ENCODE results near the gene ILDR1.
"Not testable (repeated sequence)": the region's sequence is repeated elsewhere in the genome, so short reads cannot be mapped to it uniquely, and the experiment has no call there.

The ILDR1 gene

DNA sequence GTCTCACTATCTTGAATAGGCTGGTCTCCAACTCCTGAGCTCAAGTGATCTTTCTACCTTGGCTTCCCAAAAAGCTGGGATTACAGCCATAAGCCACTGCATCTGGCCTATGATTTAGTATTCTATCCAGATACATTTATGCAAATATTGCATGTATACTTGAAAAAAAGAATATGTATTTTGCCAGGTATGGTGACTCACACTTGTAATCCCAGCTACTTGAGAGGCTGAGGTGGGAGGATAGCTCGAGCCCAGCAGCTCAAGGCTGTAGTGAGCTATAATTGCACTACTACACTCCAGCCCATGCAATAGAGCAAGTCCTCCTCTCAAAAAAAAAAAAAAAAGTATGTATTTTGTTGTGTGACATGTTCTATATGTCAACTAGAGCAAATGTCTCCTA lies 73.4 kb downstream of the ILDR1 start:
- DNase-seq (ENCODE audit: low read depth in 2 of 2), result no peak

- no peak for DNase-seq (ENCODE audit: low read depth in 2 of 2)
Observed at GRCh38 chr3:121943431-121943830, 78.6 kb downstream of the ILDR1 start.

DNA sequence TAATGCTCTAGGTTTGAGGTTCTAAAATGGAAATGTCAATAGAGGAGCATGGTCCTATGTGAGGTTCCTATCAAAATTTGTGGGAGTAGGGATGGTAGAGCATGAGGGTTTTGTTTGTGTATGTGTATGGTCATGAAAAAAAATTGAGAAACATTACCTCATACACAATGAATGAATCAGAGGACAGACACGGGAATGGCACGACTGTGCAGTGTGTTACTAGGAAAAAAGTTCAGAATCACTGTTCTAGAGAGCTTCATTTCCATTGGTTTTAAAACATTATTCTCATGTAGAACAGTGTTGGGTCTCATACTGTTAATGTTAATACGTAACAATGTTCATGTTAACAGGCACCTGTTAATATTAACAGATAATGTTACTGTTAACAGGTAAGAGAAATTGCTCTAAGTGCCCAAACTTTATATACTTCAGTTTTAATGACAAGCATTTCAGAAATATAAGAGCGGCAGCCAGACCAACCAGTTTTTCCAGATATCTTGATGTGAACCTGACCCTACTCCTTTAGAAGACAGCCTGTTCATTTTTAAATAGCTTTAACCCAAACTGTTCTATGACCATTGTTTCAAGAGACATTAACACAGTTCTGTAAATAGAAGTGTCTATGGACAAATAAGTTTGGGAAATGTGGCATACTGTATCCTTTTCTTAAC lies 79.8 kb downstream of the ILDR1 start:
- no peak for DNase-seq (ENCODE audit: low read depth in 2 of 2)

DNA sequence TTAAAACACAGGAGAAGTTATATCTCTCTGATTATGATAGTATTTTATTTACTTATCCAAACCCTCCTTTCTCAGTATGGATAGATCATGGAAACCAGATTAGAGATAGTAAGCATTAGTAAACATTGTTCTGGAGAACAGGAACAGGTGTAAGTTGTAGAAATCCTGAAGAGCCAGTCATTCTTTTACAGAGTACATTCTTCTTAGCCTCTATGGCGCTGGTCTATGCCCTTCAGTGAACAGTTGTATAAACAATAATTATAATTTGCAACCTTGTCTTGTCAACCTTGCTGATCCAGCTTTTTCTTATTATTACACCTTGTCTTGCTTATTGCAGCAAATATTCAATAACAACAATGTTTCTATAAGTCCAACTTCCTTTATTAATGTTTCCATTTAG lies 80.5 kb downstream of the ILDR1 start:
- no peak for DNase-seq (ENCODE audit: low read depth in 2 of 2)

DNA sequence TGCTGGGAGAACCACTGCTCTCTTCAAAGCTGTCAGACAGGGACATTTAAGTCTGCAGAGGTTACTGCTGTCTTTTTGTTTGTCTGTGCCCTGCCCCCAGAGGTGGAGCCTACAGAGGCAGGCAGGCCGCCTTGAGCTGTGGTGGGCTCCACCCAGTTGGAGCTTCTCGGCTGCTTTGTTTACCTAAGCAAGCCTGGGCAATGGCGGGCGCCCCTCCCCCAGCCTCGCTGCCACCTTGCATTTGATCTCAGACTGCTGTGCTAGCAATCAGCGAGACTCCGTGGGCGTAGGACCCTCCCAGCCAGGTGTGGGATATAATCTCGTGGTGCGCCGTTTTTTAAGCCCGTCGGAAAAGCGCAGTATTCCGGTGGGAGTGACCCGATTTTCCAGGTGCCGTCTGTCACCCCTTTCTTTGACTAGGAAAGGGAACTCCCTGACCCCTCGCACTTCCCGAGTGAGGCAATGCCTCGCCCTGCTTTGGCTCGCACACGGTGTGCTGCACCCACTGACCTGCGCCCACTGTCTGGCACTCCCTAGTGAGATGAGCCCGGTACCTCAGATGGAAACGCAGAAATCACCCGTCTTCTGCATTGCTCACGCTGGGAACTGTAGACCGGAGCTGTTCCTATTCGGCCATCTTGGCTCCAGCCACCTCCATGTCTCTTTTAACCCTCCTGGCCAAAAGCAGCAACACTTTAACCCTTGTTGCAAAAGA lies 83.7 kb downstream of the ILDR1 start:
- not testable (repeated sequence) for DNase-seq (ENCODE audit: low read depth in 2 of 2)

Data from activated CD8-positive, alpha-beta memory T cell treated with anti-CD3 and anti-CD28 coated beads for 4 hours (primary cell).